Measurements from ENCODE around the gene PDCD2L.
"Not testable (repeated sequence)": the region's sequence is repeated elsewhere in the genome, so short reads cannot be mapped to it uniquely, and the experiment has no call there.

The PDCD2L gene

DNA sequence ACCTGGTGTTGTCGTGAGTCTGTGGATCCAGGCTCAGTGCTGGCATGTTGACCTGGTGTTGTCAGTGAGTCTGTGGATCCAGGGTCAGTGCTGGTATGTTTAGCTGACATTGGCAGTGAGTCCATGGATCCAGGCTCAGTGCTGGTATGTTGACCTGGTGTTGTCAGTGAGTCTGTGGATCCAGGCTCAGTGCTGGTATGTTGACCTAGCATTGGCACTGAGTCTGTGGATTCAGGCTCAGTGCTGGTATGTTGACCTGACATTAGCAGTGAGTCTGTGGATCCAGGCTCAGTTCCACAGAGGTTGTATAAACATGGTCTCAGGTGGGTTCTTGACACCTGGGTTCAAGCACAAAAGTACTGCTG lies 16.8 kb upstream of the PDCD2L start:
- Histone ChIP-seq H3F3A (ENCODE audit: insufficient read depth) (no peaks in the 10 kb centered on the region), H3K9ac (ENCODE audit: low read length) (no peak overlapping the region), H3K4me3 (ENCODE audit: insufficient read depth, low read length, poor library complexity, severe bottlenecking) (no peak overlapping the region), H3K9me3 (ENCODE audit: insufficient read depth, low read length) (no peaks in the 10 kb centered on the region), H3K9me2 (replicated peaks; ENCODE audit: insufficient read depth, low read length) (no peaks in the 10 kb centered on the region), H3K27ac (ENCODE audit: low read depth, low read length) (no peak overlapping the region), H3K79me2 (ENCODE audit: insufficient read depth, low read length) (no peaks in the 10 kb centered on the region), H4K20me1 (ENCODE audit: low read depth, low read length) (no peaks in the 10 kb centered on the region), H3K4me2 (ENCODE audit: low read depth, low read length, poor library complexity, severe bottlenecking) (no peak overlapping the region), H3K27me3 (ENCODE audit: low read length) (no peaks in the 10 kb centered on the region), H3K36me3 (ENCODE audit: low read length) (peaks cover 7% of the 10 kb centered on the region; the same call in 1 of the 2 replicates), H2AFZ (ENCODE audit: low read depth, low read length, severe bottlenecking) (no peak overlapping the region)
- no peak for TF ChIP-seq EZH2phosphoT487 (conservative IDR thresholded peaks at IDR 0.05; ENCODE audit: low read length)
- TF ChIP-seq, protein P1, sequence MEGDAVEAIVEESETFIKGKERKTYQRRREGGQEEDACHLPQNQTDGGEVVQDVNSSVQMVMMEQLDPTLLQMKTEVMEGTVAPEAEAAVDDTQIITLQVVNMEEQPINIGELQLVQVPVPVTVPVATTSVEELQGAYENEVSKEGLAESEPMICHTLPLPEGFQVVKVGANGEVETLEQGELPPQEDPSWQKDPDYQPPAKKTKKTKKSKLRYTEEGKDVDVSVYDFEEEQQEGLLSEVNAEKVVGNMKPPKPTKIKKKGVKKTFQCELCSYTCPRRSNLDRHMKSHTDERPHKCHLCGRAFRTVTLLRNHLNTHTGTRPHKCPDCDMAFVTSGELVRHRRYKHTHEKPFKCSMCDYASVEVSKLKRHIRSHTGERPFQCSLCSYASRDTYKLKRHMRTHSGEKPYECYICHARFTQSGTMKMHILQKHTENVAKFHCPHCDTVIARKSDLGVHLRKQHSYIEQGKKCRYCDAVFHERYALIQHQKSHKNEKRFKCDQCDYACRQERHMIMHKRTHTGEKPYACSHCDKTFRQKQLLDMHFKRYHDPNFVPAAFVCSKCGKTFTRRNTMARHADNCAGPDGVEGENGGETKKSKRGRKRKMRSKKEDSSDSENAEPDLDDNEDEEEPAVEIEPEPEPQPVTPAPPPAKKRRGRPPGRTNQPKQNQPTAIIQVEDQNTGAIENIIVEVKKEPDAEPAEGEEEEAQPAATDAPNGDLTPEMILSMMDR (IDR thresholded peaks at IDR 0.05; ENCODE audit: insufficient read depth, low read length, poor library complexity, severe bottlenecking): no peak

DNA sequence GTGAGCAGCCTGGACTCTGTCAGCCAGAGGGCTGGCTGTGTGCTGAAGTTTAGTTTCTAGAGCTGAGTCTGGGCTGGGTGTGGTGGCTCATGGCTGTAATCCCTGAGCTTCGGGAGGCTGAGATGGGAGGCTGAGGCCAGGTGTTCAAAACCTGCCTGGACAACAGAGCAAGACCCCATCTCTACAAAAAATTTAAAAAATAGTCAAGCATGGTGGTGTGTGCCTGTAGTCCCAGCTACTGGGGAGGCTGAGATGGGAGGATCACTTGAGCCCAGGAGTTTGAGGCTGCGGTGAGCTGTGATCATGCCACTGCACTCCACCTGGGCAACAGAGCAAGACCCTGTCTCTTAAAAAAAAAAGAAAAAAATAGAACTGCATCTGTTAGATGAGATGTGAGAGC lies 15.5 kb upstream of the PDCD2L start:
- H3K9ac ChIP-seq (ENCODE audit: low read length); H3K36me3 ChIP-seq (ENCODE audit: low read length); H4K20me1 ChIP-seq (ENCODE audit: low read depth, low read length): not testable (repeated sequence)

DNA sequence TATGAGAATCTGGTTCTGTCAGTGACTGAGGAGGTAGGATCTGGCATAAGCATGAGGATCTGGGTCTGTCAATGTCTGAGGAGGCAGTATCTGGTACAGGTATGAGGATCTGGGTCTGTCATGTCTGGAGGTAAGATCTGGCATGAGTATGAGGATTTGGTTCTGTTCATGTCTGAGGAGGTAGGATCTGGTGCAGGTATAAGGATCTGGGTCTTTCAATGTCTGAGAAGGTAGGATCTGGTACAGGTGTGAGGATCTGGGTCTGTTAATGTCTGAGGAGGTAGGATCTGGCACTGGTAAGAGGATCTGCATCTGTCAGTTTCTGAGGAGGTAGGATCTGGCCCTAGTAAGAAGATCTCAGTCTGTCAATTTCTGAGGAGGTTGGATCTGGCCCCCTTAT lies 12.4 kb upstream of the PDCD2L start:
- no peaks in the 10 kb centered on the region for H3F3A ChIP-seq (ENCODE audit: insufficient read depth)
- no peaks in the 10 kb centered on the region for H3K79me2 ChIP-seq (ENCODE audit: insufficient read depth, low read length)
- H3K36me3 ChIP-seq (ENCODE audit: low read length): 0 out of 2 replicates have a peak, but pooled peaks cover 6% of the 10 kb centered on the region
- TF ChIP-seq EZH2phosphoT487 (conservative IDR thresholded peaks at IDR 0.05; ENCODE audit: low read length): no peak
- TF ChIP-seq, protein P1 (IDR thresholded peaks at IDR 0.05; ENCODE audit: insufficient read depth, low read length, poor library complexity, severe bottlenecking): no peak
- no peak overlapping the region for H3K4me3 ChIP-seq (ENCODE audit: insufficient read depth, low read length, poor library complexity, severe bottlenecking)
- H2AFZ ChIP-seq (ENCODE audit: low read depth, low read length, severe bottlenecking): no peak overlapping the region
- H3K4me2 ChIP-seq (ENCODE audit: low read depth, low read length, poor library complexity, severe bottlenecking): no peak overlapping the region
- no peaks in the 10 kb centered on the region for H3K9me3 ChIP-seq (ENCODE audit: insufficient read depth, low read length)
- H3K9me2 ChIP-seq (replicated peaks; ENCODE audit: insufficient read depth, low read length): no peaks in the 10 kb centered on the region
- H3K9ac ChIP-seq (ENCODE audit: low read length): no peak overlapping the region
- H3K27me3 ChIP-seq (ENCODE audit: low read length): no peaks in the 10 kb centered on the region
- H3K27ac ChIP-seq (ENCODE audit: low read depth, low read length): no peak overlapping the region
- H4K20me1 ChIP-seq (ENCODE audit: low read depth, low read length): no peaks in the 10 kb centered on the region

More for the DNA sequence above, 15.5 kb upstream of the PDCD2L start:
- H3K4me3 ChIP-seq (ENCODE audit: insufficient read depth, low read length, poor library complexity, severe bottlenecking); H2AFZ ChIP-seq (ENCODE audit: low read depth, low read length, severe bottlenecking); H3K9me3 ChIP-seq (ENCODE audit: insufficient read depth, low read length); H3K27ac ChIP-seq (ENCODE audit: low read depth, low read length); H3K4me2 ChIP-seq (ENCODE audit: low read depth, low read length, poor library complexity, severe bottlenecking); H3K79me2 ChIP-seq (ENCODE audit: insufficient read depth, low read length); H3F3A ChIP-seq (ENCODE audit: insufficient read depth); H3K9me2 ChIP-seq (replicated peaks; ENCODE audit: insufficient read depth, low read length); H3K27me3 ChIP-seq (ENCODE audit: low read length): not testable (repeated sequence)

DNA sequence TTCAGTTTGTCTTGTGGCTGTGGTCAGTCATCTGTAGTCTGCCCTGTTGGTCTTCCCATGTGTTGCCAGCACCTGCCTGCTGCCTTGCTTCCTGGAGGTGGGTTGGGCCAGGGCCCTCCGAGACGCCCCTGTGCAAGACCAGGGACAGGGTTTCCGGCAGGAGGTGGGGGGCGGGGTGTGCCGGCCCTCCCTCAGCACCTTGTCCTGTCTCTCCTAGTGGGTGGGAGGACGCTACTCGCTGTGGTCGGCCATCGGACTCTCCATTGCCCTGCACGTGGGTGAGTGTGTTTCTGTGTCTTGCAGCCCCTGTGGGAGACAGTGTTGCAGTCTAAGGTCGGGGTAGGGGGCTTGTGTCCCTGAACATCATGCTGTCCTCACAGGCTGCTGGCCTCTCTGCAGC lies 11.2 kb upstream of the PDCD2L start:
- Histone ChIP-seq H3K4me3 (ENCODE audit: insufficient read depth, low read length, poor library complexity, severe bottlenecking) (no peak overlapping the region), H2AFZ (ENCODE audit: low read depth, low read length, severe bottlenecking) (no peak overlapping the region), H3K79me2 (ENCODE audit: insufficient read depth, low read length) (no peaks in the 10 kb centered on the region), H3K4me2 (ENCODE audit: low read depth, low read length, poor library complexity, severe bottlenecking) (no peak overlapping the region), H3F3A (ENCODE audit: insufficient read depth) (0 out of 2 replicates have a peak, but pooled peaks cover 3% of the 10 kb centered on the region), H3K9me3 (ENCODE audit: insufficient read depth, low read length) (no peaks in the 10 kb centered on the region), H3K27me3 (ENCODE audit: low read length) (no peaks in the 10 kb centered on the region), H4K20me1 (ENCODE audit: low read depth, low read length) (no peaks in the 10 kb centered on the region), H3K9me2 (replicated peaks; ENCODE audit: insufficient read depth, low read length) (no peaks in the 10 kb centered on the region), H3K36me3 (ENCODE audit: low read length) (0 out of 2 replicates have a peak, but pooled peaks cover 6% of the 10 kb centered on the region), H3K27ac (ENCODE audit: low read depth, low read length) (no peak overlapping the region), H3K9ac (ENCODE audit: low read length) (no peak overlapping the region)
- TF ChIP-seq, protein P1 (IDR thresholded peaks at IDR 0.05; ENCODE audit: insufficient read depth, low read length, poor library complexity, severe bottlenecking): no peak
- no peak for TF ChIP-seq EZH2phosphoT487 (conservative IDR thresholded peaks at IDR 0.05; ENCODE audit: low read length)
